Measurements from ENCODE around the gene TBC1D22A. TPM values are rescaled to one million over a fixed set of nuclear protein-coding genes. Genes with fewer than 3 reads are reported as not detected.

Gene TBC1D22A
- total RNA-seq, 1 donor from 2014 or later, result 18.9 TPM

GRCh38 chr22:47209547-47210023 is 447.1 kb downstream of the TBC1D22A start:
- H3K4me3 Mint-ChIP-seq (ENCODE audit: unreplicated experiment), result no peak overlapping the region

DNA sequence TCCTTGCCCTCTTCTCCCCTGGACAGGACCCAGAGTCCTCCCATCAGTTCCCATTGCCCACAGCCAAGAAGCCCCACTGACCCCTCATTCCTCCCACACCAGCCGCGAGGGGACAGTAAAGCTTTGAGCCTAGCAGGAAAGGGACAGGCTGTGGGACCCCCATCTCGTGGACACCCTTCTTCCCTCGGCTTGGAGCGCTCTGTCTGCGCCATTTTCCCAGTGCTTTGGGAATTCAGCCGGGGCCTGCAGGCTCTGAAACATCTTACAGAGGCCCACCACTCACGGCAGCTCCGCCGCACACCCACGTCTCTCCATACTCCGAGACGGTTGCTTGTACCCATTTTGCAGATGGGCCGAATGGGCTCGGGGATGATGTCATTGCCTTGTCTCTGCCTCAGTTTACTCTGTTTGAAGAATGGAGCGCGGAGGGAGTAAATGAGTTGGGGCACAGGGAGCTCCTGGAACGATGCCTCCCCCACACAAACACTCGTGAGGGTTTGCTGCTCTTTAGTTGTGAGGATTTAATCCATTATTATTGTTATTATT is 447.7 kb downstream of the TBC1D22A start:
- peaks cover 3% of the 10 kb centered on the region for H3K27me3 Mint-ChIP-seq (ENCODE audit: low read depth)
- H3K4me3 Mint-ChIP-seq (ENCODE audit: unreplicated experiment), result no peak overlapping the region
- H3K27ac Mint-ChIP-seq (ENCODE audit: unreplicated experiment), result no peak overlapping the region
- peaks cover 8% of the 10 kb centered on the region for H3K9me3 Mint-ChIP-seq (ENCODE audit: low read depth)
- H3K36me3 Mint-ChIP-seq (ENCODE audit: low read depth), result peaks cover 1% of the 10 kb centered on the region
- no peak for DNase-seq (ENCODE audit: low spot score)
- TF ChIP-seq CTCF (IDR thresholded peaks at IDR 0.05), result no peak
- no peaks in the 10 kb centered on the region for H3K4me1 Mint-ChIP-seq (ENCODE audit: low read depth)

More at GRCh38 chr22:47209547-47210023, 447.1 kb downstream of the TBC1D22A start:
- Mint-ChIP-seq H3K9me3 (ENCODE audit: low read depth) (peaks cover 8% of the 10 kb centered on the region), H3K27ac (ENCODE audit: unreplicated experiment) (no peak overlapping the region), H3K27me3 (ENCODE audit: low read depth) (peaks cover 3% of the 10 kb centered on the region), H3K4me1 (ENCODE audit: low read depth) (no peaks in the 10 kb centered on the region), H3K36me3 (ENCODE audit: low read depth) (peaks cover 1% of the 10 kb centered on the region)
- TF ChIP-seq CTCF (IDR thresholded peaks at IDR 0.05), result no peak
- no peak for DNase-seq (ENCODE audit: low spot score)

GRCh38 chr22:47210686-47211085 is 448.2 kb downstream of the TBC1D22A start:
- Mint-ChIP-seq H3K27me3 (ENCODE audit: low read depth) (peaks cover 6% of the 10 kb centered on the region), H3K9me3 (ENCODE audit: low read depth) (peaks cover 8% of the 10 kb centered on the region), H3K4me1 (ENCODE audit: low read depth) (no peaks in the 10 kb centered on the region), H3K36me3 (ENCODE audit: low read depth) (peaks cover 1% of the 10 kb centered on the region), H3K4me3 (ENCODE audit: unreplicated experiment) (no peak overlapping the region), H3K27ac (ENCODE audit: unreplicated experiment) (no peak overlapping the region)
- no peak for TF ChIP-seq CTCF (IDR thresholded peaks at IDR 0.05)
- no peak for DNase-seq (ENCODE audit: low spot score)

DNA sequence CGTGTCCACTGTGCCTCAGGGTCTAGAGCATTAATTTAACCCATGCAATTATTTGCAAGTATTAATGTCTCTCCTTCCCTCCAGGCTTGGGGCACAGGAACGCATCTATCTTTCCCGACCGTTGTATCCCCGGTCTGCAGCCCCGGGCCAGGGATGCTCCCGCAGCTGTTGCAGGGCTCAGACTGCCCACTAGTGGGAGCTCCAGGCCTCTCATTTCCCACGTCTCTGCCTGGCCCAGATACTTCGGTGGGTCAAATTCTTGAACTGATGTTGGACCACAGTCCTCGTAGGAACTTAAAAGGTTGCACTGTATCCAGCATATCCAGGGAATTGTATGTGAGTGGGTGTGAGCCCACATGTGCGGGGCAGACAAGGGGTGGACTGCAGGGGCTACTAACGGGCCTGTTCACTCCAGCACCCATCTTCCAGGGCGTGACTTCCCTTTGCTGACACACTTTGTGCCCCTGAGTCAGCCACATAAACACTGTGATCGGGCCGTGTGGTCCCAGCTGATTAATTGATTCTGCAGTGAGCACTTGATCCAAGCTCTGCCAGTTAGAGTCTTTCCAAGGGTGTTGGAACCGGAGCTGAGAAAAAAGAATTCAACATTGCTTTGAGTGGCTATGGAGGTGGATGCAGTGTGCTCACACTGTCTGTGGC is 451.3 kb downstream of the TBC1D22A start:
- H3K27me3 Mint-ChIP-seq (ENCODE audit: low read depth), result peaks cover 13% of the 10 kb centered on the region
- TF ChIP-seq CTCF (IDR thresholded peaks at IDR 0.05), result peak; percentile 73
- H3K4me3 Mint-ChIP-seq (ENCODE audit: unreplicated experiment), result no peak overlapping the region
- H3K9me3 Mint-ChIP-seq (ENCODE audit: low read depth), result peaks cover 6% of the 10 kb centered on the region
- no peaks in the 10 kb centered on the region for H3K4me1 Mint-ChIP-seq (ENCODE audit: low read depth)
- peaks cover 1% of the 10 kb centered on the region for H3K36me3 Mint-ChIP-seq (ENCODE audit: low read depth)
- no peak for DNase-seq (ENCODE audit: low spot score)
- H3K27ac Mint-ChIP-seq (ENCODE audit: unreplicated experiment), result no peak overlapping the region

- no peak overlapping the region for H3K4me3 Mint-ChIP-seq (ENCODE audit: unreplicated experiment)
- no peak overlapping the region for H3K27ac Mint-ChIP-seq (ENCODE audit: unreplicated experiment)
- no peak for TF ChIP-seq CTCF (IDR thresholded peaks at IDR 0.05)
- peaks cover 13% of the 10 kb centered on the region for H3K27me3 Mint-ChIP-seq (ENCODE audit: low read depth)
- peaks cover 6% of the 10 kb centered on the region for H3K9me3 Mint-ChIP-seq (ENCODE audit: low read depth)
- DNase-seq (ENCODE audit: low spot score), result no peak
- peaks cover 1% of the 10 kb centered on the region for H3K36me3 Mint-ChIP-seq (ENCODE audit: low read depth)
- H3K4me1 Mint-ChIP-seq (ENCODE audit: low read depth), result no peaks in the 10 kb centered on the region
These were observed 453.4 kb downstream of the TBC1D22A start for GRCh38 chr22:47215851-47216250.
